Glutamatergic neuron (in vitro differentiated cells): ENCODE results near the gene CDK14. TPM values are rescaled to one million over a fixed set of nuclear protein-coding genes. Genes with fewer than 3 reads are reported as not detected.
"Not testable (repeated sequence)": the region's sequence is repeated elsewhere in the genome, so short reads cannot be mapped to it uniquely, and the experiment has no call there.

ENCODE experiments used
- DNase-seq: peaks from one replicate; pipeline ENCODE4 v3.0.0; 2022
- H3K27ac Mint-ChIP-seq: one replicate; pipeline ENCODE4 v1.8.0; 2020; ENCODE audit warnings: mild to moderate bottlenecking, mixed read lengths, inconsistent platforms; ENCODE audit not compliant: unreplicated experiment
- H3K27me3 Mint-ChIP-seq: one replicate; pipeline ENCODE4 v1.8.0; 2020; ENCODE audit warnings: mild to moderate bottlenecking, moderate library complexity, mixed read lengths, inconsistent platforms; ENCODE audit not compliant: unreplicated experiment
- H3K36me3 Mint-ChIP-seq: one replicate; pipeline ENCODE4 v1.8.0; 2020; ENCODE audit warnings: mild to moderate bottlenecking, mixed read lengths, inconsistent platforms; ENCODE audit not compliant: unreplicated experiment
- H3K4me1 Mint-ChIP-seq: one replicate; pipeline ENCODE4 v1.8.0; 2020; ENCODE audit warnings: mild to moderate bottlenecking, low read depth, mixed read lengths, inconsistent platforms; ENCODE audit not compliant: unreplicated experiment
- H3K4me3 Mint-ChIP-seq: one replicate; pipeline ENCODE4 v1.8.0; 2020; ENCODE audit warnings: mild to moderate bottlenecking, mixed read lengths, inconsistent platforms; ENCODE audit not compliant: unreplicated experiment
- H3K9me3 Mint-ChIP-seq: one replicate; pipeline ENCODE4 v1.8.0; 2020; ENCODE audit warnings: mild to moderate bottlenecking, moderate library complexity, mixed read lengths, inconsistent platforms; ENCODE audit not compliant: unreplicated experiment
- CTCF ChIP-seq: fragments of 200-600 bp; sonication (generic); IDR thresholded peaks from one replicate; pipeline ENCODE4 v1.5.0; 2021; ENCODE audit not compliant: partially characterized antibody, unreplicated experiment
- total RNA-seq: library from RNA; stranded (reverse); fragmentation: NEBNext Ultra II Directional; extraction: Animal tissue kit (Norgen Biotek cat#: 25700); gene quantifications from one replicate; pipeline ENCODE4 v1.2.1, GENCODE V29; 2021; ENCODE audit not compliant: unreplicated experiment

The CDK14 gene
- total RNA-seq, 1 donor from 2014 or later = 96.5 TPM

- no peak for TF ChIP-seq CTCF
- no peaks in the 10 kb centered on the region for H3K36me3 Mint-ChIP-seq
- DNase-seq = no peak
- no peaks in the 10 kb centered on the region for H3K27me3 Mint-ChIP-seq
- H3K27ac Mint-ChIP-seq = no peak overlapping the region
- no peaks in the 10 kb centered on the region for H3K9me3 Mint-ChIP-seq
- peaks cover 2% of the 10 kb centered on the region for H3K4me1 Mint-ChIP-seq
- no peak overlapping the region for H3K4me3 Mint-ChIP-seq
Observed at GRCh38 chr7:90777886-90778285, 181.8 kb downstream of the CDK14 start.

GRCh38 chr7:90788052-90788451, 191.9 kb downstream of the CDK14 start:
- no peak for TF ChIP-seq CTCF
- peak overlapping the region; percentile 44 for H3K27ac Mint-ChIP-seq
- H3K9me3 Mint-ChIP-seq = no peaks in the 10 kb centered on the region
- H3K4me1 Mint-ChIP-seq = peaks cover 8% of the 10 kb centered on the region
- no peak for DNase-seq
- H3K36me3 Mint-ChIP-seq = peaks cover 14% of the 10 kb centered on the region
- H3K27me3 Mint-ChIP-seq = no peaks in the 10 kb centered on the region
- peak overlapping the region; percentile 7 for H3K4me3 Mint-ChIP-seq

- no peak for TF ChIP-seq CTCF
- DNase-seq = no peak
- H3K27me3 Mint-ChIP-seq = no peaks in the 10 kb centered on the region
- H3K9me3 Mint-ChIP-seq = peaks cover 8% of the 10 kb centered on the region
- no peak overlapping the region for H3K27ac Mint-ChIP-seq
- H3K4me1 Mint-ChIP-seq = peaks cover 8% of the 10 kb centered on the region
- H3K36me3 Mint-ChIP-seq = peaks cover 23% of the 10 kb centered on the region
- H3K4me3 Mint-ChIP-seq = no peak overlapping the region
Observed at GRCh38 chr7:90789736-90790306, 193.7 kb downstream of the CDK14 start.

GRCh38 chr7:90791596-90791995, 195.5 kb downstream of the CDK14 start:
- peaks cover 8% of the 10 kb centered on the region for H3K9me3 Mint-ChIP-seq
- H3K27ac Mint-ChIP-seq = no peak overlapping the region
- H3K36me3 Mint-ChIP-seq = peaks cover 23% of the 10 kb centered on the region
- H3K4me1 Mint-ChIP-seq = peaks cover 8% of the 10 kb centered on the region
- no peak for DNase-seq
- H3K4me3 Mint-ChIP-seq = no peak overlapping the region
- no peaks in the 10 kb centered on the region for H3K27me3 Mint-ChIP-seq
- no peak for TF ChIP-seq CTCF

- H3K9me3 Mint-ChIP-seq = peaks cover 8% of the 10 kb centered on the region
- no peak for TF ChIP-seq CTCF
- no peaks in the 10 kb centered on the region for H3K27me3 Mint-ChIP-seq
- peaks cover 8% of the 10 kb centered on the region for H3K4me1 Mint-ChIP-seq
- no peak overlapping the region for H3K4me3 Mint-ChIP-seq
- H3K27ac Mint-ChIP-seq = no peak overlapping the region
- no peak for DNase-seq
- H3K36me3 Mint-ChIP-seq = peaks cover 23% of the 10 kb centered on the region
Observed at GRCh38 chr7:90792301-90792700, 196.2 kb downstream of the CDK14 start.

GRCh38 chr7:90794234-90794633, 198.1 kb downstream of the CDK14 start:
- H3K9me3 Mint-ChIP-seq, H3K27ac Mint-ChIP-seq, H3K27me3 Mint-ChIP-seq, DNase-seq, H3K4me1 Mint-ChIP-seq, H3K4me3 Mint-ChIP-seq: not testable (repeated sequence)
- H3K36me3 Mint-ChIP-seq = peaks cover 23% of the 10 kb centered on the region
